H1 (cell line): Measurements from ENCODE around the gene PLSCR1. TPM values are rescaled to one million over a fixed set of nuclear protein-coding genes. Genes with fewer than 3 reads are reported as not detected.

Experiments used
- ASH2L ChIP-seq: fragments of 200-600, 300-600 bp; sonication (generic); IDR thresholded peaks from one replicate; pipeline ENCODE4 v1.7.1; 2017; ENCODE audit warnings: low read length
- polyA plus RNA-seq, 7 experiments: library from polyadenylated mRNA; depleted of rRNA in 3 of 7; stranded (reverse) in 5 of 7; unstranded in 2 of 7; fragments of >200 nt in 5 of 7; fragments of 200-250 nt in 2 of 7; gene quantifications; 1 replicate in 5 of 7; 2 replicates in 1 of 7; 4 replicates in 1 of 7; pipeline versions ENCODE4 v1.2.1 to v1.2.3, GENCODE V29; 2011 to 2013; ENCODE audit warnings: missing spikeins in 2 of 7, mixed read lengths in 2 of 7
- total RNA-seq: library from RNA; stranded (reverse); fragmentation: NEBNext Ultra II Directional; extraction: Animal tissue kit (Norgen Biotek cat#: 25700); gene quantifications from 2 replicates; pipeline ENCODE4 v1.2.1, GENCODE V29; 2021

Gene PLSCR1
- total and polyA plus RNA-seq, 2 of the 8 experiments (the other 6 are each of a cell fraction or from before 2014, with no cell fraction given) = 32.2 to 48.5 TPM

GRCh38 chr3:146536681-146537080 is 7.7 kb downstream of the PLSCR1 start (continued):
- no peak for TF ChIP-seq ASH2L
